CD4-positive, alpha-beta T cell treated with Interleukin-10 for 1 hour (primary cell): Measurements from ENCODE around the gene SLC25A28.
"Not testable (repeated sequence)": the region's sequence is repeated elsewhere in the genome, so short reads cannot be mapped to it uniquely, and the experiment has no call there.

Experiments used
- DNase-seq: peaks from one replicate; pipeline ENCODE4 v3.0.0-alpha.2; 2020

SLC25A28 gene

GRCh38 chr10:99625124-99625523 lies 4.9 kb upstream of the SLC25A28 start:
- DNase-seq, result not testable (repeated sequence)

DNA sequence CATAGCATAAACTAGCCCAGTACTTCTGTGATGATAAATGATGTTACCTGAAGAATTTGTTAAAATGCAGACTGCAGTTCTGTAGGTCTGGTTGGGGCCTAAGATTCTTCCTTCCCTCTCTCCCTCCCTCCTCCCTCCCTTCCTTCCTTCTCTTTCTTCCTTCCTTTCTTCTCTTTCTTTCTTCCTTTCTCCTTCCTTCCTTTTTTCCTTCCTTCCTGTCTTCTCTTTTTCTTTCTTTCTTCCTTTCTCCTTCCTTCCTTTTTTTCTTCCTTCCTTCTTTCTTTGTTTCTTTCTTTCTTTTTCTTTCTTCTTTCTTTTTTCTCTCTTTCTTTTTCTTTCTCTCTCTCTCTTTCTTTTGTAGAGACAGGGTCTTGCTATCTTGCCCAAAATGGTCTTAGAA lies 3.7 kb upstream of the SLC25A28 start:
- DNase-seq, result no peak

DNA sequence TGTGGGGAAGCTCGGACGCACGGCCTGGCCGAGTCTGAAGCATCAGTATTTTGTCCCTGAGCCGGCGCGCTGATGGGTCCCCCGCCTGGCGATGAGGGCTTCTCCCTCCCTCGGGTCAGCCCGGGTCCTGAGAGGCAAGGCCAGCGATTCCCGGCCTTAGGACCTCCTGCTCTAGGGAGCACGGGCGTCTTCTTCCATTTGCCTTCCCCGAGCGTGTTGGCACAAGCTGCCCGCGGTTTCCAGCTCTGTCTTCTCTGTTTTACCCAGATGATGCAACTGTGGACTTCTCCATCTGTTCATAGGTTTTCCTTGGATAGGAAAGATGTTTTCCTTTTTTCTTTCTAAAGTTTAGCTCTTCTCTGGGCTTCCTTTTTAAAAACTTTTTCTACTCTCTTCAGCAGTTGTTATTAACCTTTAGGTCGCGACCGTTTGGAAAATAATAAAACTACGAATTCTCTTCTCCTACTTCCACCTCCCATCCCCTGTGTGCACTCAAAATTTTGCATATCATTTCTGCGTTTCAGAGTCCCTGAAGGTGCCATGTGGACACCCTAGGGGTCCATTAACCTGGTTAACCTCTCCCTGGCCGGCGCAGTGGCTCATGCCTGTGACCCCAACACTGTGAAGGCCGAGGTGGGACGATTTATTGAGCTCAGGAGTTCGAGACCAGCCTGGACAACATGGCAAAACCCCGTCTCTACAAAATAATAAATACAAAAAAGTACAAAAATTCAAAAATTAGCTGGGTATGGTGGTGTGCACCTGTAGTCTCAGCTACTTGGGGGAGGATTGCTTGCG lies 1.4 kb upstream of the SLC25A28 start:
- no peak for DNase-seq

GRCh38 chr10:99620711-99621453 lies 643 bp upstream of the SLC25A28 start:
- DNase-seq, result peak; percentile 81

- DNase-seq, result peak; percentile 19
Measured at GRCh38 chr10:99619090-99619800, 994 bp downstream of the SLC25A28 start.

DNA sequence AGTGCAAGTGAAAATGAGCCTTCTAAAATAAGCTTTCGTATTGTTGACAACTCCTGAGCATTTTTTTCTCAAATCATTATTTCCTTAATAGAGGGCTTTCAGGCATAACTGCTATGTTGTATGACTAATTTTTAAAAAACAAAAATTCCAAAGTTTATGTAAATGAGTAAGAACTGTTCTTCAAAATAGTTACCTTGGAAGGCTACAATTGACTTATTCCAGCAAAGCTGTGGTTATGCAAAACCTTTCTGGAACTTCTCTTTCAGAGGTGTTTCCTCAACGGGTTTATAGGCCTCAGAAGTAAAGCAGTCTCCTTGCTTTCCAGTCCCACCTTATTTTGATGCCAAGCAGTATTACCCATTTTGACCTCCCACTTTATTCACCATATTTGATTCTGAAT lies 2.5 kb downstream of the SLC25A28 start:
- no peak for DNase-seq

DNA sequence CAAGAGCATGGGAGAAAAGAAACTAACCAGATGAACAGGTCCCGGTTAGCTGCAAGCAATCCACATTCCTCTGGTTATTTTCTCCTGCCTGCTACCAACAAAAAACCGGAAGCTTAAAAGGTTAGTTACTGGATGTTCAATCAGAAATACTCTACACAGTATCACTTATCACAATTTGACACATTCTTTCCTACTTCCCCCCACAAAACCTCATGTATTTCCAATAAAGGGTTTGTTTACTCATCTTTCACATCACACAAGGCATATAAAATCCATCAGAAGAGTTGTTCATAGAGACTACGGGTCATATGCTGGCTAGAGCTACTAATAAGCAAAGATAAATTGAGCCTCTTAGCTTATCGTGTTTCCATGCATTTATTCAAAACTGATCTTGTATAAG lies 4.8 kb downstream of the SLC25A28 start:
- no peak for DNase-seq

DNA sequence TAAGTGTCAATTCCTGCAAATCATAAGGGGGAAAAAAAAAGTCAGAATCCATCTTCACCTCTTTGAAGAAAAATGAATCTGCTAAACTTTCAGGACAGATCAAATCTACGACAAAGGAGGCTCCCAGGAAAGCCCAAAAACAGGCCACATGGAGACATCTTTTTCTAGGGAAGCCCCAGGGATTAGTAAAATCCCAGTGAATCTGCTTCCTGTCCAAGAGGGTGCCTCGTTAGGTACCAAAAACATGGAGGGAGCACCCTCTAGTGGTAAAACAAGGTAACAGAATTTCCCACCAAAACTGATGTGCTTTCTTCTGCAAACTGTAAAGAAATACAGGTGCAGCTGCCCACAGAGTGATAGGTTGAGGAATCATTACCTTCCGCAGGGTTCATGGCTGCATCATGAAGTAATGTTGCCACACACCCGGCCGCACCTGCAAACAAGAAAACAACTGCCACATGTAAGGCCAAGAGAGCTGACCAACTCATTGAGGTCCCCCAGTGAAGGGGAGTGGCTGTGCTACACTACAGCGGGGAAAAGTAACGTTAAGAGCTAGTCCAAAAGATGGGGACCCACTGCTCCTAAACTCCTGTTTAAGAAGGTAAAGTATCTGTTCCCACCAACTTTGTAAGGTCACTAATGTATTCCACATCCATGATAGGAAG lies 7.9 kb downstream of the SLC25A28 start:
- DNase-seq, result peak; percentile 67

DNA sequence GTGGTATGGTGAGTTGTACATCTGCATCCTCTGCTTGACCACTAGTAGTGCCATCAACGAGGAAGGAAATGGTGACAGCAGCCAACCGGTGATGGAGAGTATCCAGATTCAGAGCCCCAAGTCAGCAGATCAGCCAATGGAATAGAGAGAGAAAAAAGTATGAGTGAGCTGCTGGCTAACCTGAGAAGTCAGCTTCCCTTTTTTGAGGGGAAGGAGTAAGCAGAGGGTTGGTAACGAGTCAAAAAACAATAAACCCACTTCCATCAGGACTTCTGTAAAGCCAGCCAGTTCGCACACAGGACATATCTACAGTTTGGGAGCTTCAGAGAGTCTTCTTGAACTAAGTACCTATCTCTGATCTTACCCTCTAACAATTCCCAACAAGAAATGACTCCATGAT lies 8.9 kb downstream of the SLC25A28 start:
- DNase-seq, result no peak

GRCh38 chr10:99610221-99610620 lies 10.0 kb downstream of the SLC25A28 start:
- no peak for DNase-seq

DNA sequence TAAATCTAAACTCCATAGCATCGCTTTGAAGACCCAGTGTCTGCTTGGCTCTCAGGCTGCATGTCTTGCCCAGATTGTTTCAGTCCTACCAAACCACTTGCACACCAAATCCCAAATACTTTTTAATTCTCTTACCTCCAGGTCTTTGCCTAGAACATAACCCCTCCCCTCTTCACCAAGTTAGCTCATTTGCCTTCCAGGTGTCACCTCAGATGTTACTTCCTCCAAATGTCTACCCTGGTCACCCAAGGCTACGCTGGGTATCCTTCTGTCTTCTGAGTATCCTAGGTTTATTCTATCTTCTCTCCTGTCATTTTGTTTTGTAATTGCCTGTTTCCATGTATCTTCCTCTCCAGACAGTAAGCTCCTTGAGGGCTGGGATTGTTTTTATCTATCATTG lies 11.1 kb downstream of the SLC25A28 start:
- DNase-seq, result no peak

- DNase-seq, result no peak
Measured at GRCh38 chr10:99605351-99605750, 14.9 kb downstream of the SLC25A28 start.

DNA sequence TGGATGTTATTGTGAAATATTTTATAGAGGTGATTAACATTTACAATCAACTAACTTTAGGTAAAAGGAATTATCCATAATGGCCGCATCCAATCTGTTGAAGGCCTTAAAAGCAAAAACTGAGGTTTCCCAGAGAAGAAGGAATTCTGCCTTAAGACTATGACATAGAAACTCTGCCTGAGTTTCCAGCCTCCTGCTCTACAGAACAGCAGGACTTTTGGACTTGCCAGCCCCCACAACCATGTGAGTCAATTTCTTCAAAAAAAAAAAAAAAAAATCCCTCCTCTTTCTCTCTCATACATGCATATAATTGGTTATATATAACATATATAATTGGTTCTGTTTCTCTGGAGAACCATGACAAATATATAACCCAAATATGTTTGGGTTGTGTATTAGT lies 15.4 kb downstream of the SLC25A28 start:
- no peak for DNase-seq

GRCh38 chr10:99598781-99599509 lies 21.3 kb downstream of the SLC25A28 start:
- no peak for DNase-seq

DNA sequence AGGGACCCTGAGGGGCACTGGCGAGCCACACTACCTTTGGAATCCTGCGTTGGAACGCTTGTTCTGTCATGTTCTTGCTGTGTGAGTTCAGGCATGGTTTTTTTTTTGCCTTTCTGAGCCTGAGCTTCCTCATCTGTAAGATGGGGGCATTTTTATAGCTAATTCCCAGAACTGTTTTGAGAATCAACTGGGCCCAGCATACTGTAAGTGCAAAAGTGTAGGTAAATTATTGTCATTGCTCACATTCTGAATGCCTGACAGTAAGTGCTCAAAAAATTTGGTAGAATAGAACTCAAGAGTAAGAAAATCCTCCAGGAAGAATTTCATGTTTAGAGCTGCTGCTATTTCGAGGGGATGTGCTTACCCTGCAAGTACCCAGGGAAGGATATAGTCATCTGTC lies 22.2 kb downstream of the SLC25A28 start:
- DNase-seq, result no peak

DNA sequence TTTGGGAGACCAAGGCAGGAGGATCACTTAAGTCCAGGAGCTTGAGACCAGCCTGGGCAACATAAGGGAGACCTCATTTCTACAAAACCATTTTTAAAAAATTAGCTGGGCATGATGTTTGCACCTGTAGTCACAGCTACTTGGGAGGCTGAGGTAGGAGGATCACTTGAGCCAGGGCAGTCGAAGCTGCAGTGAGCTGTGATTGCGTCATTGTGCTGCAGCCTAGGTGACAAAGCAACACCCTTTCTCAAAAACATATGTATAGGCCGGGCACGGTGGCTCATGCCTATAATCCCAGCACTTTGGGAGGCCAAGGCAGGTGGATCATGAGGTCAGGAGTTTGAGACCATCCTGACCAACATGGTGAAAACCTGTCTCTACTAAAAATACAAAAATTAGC lies 23.5 kb downstream of the SLC25A28 start:
- not testable (repeated sequence) for DNase-seq

GRCh38 chr10:99595770-99596465 lies 24.3 kb downstream of the SLC25A28 start:
- DNase-seq, result no peak

- no peak for DNase-seq
Measured at GRCh38 chr10:99595236-99595635, 25.0 kb downstream of the SLC25A28 start.

DNA sequence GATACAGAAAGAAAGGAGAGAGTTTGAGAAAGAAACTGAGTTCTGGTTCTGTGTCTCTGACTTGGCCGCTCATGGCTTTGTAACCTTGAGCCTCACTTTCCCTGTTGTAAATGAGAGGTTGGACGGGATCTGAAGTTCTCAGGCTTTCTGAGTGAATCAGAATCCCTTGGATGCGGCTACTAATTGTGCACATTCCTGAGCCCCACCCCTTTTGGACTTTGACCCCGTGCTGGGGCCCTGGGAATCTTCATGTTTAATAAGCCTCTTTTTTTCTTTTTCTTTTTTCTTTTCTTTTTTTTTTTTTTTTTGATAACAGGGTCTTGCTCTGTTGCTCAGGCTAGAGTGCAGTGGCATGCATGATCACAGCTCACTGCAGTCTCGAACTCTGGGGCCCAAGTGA lies 26.9 kb downstream of the SLC25A28 start:
- DNase-seq, result no peak

DNA sequence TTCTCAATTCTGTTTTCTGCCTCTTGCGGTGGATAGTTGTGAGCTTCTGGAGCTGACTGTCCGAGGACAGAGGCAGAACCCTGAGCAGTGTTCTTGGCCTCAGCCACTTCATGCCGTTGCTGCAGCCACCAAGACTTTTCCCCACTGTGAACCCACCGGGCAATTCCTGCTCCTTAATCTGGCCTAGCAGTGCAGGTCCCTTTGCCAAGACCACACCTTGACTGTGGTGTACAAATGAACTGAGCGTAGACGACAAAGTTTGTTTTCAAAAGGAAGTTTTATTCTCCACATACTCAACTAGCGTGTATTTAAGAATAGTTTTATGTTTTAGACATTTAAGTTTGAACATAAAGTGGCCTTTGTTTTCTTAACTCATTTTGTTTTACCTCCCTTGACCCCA lies 29.4 kb downstream of the SLC25A28 start:
- DNase-seq, result no peak

- no peak for DNase-seq
Measured at GRCh38 chr10:99583687-99584086, 36.6 kb downstream of the SLC25A28 start.

- no peak for DNase-seq
Measured at GRCh38 chr10:99582255-99582770, 37.9 kb downstream of the SLC25A28 start.
